Umbilical cord (tissue), 2 donors: ENCODE data around the gene AMT. TPM values are rescaled to one million over a fixed set of nuclear protein-coding genes. Genes with fewer than 3 reads are reported as not detected.
"Not testable (repeated sequence)": the region's sequence is repeated elsewhere in the genome, so short reads cannot be mapped to it uniquely, and the experiment has no call there.

ENCODE experiments used
- DNase-seq: peaks from one replicate; pipeline ENCODE4 v3.0.0-alpha.2; 2015; ENCODE audit warnings: low spot score
- total RNA-seq: library from RNA; depleted of rRNA; stranded (reverse); fragments of >200 nt; gene quantifications from one replicate; pipeline ENCODE4 v1.2.3, GENCODE V29; 2014; ENCODE audit warnings: low replicate concordance; ENCODE audit not compliant: insufficient read depth

AMT gene
- total RNA-seq, 1 donor from 2014 or later: 13.5 TPM

DNA sequence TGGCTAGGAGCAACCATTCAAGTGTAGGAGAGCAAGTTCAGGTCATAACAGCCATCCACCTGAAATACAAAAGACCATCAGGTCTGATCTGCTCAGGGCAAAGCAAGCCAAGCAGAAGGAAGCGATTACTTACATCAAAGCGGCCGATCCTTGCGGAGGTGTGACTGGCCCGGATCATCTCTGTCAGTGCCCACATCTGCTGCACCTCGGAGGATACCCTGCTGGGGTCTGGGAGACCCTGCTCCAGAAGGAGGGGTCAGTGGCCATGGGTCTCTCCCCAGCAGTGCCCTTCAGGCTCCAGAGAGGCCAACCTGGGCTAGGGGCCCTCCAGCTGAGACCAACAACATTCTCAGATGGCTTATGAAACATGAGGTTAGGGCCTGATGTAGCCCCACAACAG lies 2.5 kb upstream of the AMT start:
- DNase-seq: no peak

DNA sequence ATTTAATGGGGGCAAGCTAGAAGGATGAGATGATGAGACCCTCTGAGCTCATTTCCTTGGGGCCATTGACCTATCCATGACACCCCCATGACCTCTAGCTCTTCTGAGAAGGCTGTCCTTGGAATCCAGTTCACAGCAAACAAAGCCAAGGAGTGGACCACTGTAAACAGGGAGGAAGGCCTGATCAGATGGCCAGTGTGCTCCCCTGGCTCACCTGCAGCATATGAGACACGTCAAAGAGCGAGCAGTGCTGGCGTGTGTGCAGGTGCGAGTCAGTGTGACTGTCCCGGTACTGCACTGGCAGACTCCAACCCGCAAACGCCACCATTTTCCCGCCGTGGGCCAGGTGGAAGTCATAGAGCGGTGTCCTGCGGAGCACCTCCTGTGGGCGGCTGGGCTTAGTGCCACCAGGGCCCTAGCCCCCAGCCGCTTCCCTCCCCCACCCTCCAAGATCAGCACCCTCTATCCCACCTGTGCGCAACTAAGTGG lies 339 bp downstream of the AMT start:
- no peak for DNase-seq

DNA sequence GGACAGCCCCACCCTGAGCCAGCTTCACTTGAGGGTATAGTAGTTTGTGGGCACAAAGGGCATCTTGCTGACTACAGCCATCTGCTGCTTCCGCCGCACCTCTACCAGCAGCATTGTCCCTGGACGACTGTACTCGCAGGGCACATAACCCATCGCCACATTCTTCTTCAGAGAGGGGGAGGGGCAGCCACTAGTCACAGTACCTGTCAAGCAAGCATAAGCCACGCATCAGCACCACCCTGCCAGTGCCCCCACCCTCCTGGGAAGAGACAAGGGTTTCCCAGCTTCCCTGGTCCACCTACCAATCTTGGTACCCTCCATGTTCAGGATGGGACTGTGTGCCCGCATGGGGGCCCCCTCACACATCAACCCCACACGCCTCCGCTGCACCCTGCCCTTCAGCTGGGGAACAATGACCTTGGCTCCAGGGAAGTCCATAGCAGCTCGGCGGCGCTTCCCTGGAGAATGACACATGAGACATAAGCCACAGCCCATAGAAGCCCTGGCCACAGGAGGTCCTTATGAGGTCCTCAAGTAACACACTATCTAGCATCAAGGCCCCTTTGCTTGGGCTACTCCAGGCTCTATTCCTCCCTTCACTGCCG lies 4.7 kb downstream of the AMT start:
- no peak for DNase-seq

DNA sequence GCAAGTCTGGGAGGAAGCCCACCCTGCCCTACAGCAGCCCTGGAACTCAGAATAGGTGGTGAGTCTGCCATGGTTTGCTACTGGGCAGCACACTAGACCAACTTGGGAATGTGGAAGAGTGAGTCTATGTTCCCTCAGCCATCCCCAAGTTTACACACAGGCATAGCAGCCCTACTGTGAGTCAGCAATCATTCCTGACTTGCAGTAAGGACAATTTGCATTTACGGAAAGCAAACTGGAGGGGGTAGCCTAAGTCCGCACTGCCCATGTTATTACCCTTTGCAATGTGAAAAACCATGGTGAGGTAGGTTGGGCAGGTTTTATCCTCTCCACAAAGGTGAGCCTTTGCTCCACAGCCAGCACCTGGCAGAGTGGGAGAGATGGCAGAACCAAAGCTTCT lies 5.4 kb downstream of the AMT start:
- DNase-seq: no peak

DNA sequence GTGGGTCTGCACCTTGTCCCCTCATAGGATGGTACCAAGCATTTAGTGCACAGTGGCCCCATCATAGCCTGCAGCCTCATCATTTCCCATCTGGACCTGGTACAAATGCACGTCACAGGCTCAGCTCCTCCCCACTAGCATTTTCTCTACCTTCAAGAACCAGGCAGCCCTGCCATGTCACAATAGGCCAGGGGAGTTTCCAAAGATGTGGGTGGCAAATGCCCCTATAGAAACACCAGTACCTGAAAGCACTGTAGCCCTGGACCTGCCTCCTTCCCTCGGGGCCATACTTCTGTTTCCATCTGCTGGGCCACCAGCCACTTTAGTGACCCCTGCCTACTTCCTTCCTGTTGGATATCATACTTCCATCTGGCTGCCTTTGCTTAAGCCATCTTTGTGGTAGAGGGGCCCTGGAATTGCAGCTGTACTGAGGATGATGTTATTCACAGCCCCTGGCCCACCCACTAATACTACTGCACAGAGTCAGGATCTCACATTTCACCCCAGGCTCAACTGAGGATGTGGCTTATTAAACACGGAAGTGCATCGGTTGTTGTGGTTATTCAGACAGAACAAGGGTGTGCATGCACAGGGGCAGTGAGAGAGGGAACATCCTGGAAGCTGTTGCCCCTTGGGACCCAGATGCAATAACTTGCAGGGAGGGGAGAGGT lies 6.2 kb downstream of the AMT start:
- no peak for DNase-seq

DNA sequence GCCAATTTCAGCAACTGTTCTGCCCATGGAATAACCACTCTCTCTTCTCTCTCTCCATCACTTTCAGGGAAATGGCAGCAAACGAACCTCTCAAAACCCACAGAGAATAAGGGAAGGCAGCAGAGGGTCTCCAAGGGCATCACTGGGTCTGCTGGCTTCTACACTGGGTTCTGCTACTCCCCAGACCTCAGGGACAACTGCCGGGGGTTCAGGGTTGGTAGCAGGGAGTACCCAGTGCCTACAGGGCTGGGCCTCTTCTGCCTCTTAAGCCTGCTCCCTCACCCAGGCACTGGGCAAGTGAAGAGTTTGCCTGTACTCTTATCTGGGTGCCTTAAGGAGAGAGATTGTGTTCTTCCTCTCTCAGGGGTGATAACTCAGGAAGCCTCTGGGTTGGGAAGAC lies 7.5 kb downstream of the AMT start:
- no peak for DNase-seq

DNA sequence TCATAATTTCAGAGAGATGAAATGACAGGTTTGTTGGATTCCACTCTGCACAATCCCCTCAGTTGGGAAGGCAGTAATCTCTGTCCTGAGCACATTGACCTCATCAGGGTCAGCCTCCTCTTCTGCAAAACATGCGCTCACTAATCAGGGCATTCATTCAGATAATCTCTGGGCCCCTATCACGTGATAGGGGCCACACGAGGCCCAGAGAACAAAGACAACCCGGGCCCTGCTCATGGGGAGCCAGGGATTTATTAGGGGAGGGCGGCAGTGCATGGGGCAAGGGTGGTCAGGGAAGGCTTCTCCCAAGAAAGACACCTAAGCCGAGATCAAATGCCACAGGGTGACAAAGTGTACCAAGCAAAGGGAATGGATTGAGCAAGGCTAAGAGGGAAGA lies 8.9 kb downstream of the AMT start:
- no peak for DNase-seq

DNA sequence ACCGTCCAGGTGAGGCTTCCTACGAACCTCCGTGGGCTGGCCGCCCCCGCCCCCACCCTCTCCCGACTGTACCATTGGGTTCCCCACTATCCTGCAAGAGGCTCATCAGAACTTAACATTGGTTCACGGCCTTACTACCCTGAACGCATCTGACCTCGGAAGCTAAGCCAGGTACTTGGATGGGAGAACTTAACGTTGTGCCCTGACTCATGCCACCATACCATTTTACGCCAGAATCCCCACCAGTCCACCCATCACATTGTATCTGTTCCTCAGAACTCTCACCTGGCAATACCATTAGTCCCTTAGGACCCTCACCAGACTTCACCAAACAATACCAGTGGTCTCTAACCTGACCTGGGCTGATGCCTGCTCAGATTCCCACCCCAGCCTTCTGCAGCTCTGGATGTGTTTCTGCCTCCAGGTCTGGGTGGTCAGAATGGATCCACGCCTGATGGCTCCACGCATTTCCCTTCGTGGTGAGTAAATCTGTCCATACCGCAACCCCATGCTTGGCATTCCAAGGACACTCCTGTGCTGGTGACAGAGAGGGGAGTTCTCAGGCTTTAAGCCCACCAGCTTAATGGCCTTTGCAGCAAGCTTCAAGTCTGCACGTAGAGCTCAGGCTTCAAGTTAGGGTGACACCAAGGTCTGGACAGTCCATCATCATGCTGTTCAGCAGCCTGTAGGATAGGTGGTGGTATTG lies 9.5 kb downstream of the AMT start:
- no peak for DNase-seq

DNA sequence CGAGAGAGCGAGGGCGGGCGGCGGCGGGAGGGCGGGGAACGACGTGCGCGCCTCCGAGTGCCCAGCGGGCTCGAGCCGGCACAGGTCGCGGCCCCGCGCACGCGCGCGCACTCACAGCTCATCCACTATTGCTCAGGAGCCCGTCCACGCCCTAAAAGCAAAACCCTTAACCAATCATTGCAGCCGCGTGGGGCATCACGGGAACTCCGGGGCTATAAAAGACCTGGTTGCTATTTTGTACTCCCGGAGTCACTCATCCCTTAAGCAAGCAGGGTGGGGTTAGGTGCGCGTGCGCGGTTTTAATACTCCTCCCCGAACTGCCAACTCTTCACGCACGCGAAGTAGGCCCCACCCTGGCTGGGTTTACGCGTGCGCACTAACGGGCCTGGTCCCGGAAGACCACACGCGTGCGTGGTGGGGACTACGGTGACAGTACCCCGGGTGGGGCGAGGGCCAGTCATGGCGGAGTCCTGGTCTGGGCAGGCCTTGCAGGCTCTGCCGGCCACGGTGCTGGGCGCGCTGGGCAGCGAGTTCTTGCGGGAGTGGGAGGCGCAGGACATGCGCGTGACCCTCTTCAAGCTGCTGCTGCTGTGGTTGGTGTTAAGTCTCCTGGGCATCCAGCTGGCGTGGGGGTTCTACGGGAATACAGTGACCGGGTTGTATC lies 10.2 kb downstream of the AMT start, which contains the start of the genes RHOA and TCTA:
Gene RHOA (minus strand): TSS at position 9 of the 664 bp plus-strand sequence. CDS start 36,387 bp downstream, outside the sequence.
Gene TCTA (plus strand): TSS at position 456 of the 664 bp plus-strand sequence. CDS start 4 bp downstream, at position 460.
- peak; percentile 100 for DNase-seq

DNA sequence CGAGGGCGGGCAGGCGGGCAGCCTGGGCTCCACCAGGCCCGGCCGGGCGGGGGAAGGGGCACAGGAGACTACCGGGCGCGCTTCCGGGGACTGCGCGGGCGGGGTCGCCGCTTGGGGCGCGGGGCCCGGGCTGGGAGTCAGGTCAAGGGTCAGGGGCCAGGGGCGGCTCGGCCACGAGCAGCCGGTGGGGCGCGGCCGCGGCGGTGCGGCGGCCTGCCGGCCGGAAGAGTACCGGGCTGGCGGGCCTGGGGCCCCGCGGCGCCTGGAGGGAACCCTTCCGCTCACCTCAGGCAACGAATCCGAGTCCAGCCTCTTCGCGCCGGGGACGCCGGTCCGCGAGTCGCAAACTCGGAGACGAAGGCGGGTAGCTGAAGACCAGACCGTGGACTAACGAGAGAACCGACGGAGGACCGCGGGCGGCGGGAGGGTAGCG lies 10.7 kb downstream of the AMT start:
- no peak for DNase-seq

DNA sequence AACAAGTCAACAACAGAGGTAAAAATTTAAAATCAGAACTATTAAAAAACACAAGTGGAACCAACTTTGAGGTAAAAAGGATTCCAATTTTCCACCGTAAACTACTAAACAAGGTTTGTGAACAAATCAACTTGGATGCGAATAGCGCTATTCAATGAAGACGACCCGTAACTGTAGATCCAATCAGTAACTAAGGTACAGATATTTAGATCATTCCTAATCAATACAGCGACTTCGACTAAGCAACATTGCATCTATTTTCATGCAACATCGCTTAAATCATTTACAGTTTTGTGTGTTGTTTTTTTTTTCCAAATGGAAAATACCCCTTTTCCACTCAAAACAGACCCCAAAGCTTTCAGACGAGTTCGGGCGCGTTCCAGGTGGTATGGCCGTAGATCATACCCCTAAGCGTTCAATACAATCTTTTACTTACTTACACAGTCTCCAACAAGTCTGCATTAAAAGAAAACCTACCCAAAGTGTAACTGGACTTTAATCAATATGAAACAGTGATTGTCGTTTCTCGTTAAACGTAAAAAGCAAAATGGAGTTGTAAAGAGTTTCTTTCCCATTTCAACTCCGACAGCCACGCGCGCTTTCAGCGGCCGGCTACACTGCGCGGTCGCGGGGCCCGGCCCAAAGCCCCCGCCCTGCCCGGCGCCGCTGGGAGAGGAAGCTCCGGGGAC lies 11.3 kb downstream of the AMT start:
- DNase-seq: peak; percentile 52

DNA sequence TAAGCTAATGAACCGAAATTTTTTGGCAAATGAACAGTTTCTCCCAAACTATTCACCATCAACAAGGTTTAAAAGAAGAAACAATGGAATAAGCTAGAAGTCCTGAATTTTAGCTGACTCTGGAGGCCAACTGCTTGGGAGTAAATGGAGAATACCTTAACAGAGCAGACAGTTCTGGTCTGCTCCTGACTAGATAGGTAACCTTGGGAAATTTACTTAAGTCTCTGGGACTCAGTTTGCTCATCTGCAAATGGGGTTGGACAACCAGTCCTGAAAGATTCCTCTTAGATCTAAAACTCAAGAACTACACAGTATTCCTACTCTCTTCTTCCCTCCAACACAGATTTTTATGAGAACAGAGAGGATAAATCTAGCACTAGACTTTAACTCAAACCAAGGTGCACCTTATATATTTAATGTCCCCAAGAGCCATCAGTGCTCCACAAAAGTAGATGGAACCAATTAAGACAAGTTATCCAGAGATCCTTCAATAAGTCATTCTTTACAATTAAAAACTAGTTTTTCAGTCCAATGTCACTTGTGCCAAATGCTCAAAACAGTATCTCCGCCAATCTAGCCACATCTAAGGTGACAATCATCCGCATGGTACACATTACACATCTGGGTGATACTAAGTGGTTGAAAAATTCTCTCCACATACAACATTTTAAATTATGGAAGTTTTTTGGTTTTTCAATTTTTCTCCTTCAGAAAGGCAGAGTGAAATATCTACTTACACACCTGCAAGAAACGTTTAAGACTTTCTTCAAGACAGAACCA lies 12.0 kb downstream of the AMT start:
- no peak for DNase-seq

DNA sequence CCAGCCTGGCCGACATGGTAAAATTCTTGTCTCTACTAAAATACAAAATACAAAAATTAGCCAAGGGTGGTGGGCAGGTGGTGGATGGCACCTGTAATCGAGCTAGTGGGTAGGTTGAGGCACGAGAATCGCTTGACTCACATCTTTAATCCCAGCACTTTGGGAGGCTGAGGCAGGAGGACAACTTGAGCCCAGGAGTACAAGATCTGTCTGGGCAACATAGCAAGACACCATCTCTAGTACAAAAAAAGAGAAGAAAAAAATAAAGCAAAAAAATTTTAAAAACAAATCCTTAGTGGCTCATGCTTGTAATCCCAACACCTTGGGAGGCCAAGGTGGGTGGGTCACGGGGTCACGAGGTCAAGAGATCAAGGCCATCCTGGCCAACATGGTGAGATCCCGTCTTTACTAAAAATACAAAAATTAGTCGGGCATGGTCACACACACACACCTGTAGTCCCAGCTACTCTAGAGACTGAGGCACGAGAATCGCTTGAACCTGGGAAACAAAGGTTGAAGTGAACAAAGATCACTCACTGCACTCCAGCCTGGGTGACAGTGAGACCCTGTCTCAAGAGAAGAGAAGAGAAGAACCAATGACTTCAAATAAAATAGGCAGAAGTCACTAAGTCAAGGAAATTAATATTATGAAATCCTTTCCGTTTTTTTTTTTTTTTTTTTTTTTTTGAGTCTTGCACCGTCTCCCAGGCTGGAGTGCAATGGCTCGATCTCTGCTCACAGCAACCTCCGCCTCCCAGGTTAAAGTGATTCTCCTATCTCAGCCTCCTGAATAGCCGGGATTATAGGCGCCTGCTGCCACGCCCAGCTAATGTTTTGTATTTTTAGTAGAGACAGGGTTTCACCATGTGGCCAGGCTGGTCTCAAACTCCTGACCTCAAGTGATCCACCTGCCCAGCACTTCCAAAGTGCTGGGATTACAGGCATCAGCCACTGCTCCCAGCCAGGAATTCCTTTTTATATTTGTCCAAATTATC lies 15.4 kb downstream of the AMT start:
- no peak for DNase-seq

DNA sequence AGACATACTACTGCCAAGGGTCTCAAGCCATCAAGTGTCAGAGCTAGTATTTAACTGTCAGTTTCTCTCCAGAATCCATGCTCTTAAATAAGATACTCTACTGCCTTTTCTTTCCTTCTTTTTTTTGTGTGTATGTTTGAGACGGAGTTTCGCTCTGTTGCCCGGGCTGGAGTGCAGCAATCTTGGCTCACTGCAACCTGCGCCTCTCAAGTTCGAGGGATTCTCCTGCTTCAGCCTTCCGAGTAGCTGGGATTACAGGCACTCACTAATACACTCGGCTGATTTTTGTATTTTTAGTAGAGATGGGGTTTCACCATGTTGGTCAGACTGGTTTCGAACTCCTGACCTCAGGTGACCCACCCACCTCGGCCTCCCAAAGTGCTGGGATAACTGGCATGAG lies 16.7 kb downstream of the AMT start:
- DNase-seq: not testable (repeated sequence)

DNA sequence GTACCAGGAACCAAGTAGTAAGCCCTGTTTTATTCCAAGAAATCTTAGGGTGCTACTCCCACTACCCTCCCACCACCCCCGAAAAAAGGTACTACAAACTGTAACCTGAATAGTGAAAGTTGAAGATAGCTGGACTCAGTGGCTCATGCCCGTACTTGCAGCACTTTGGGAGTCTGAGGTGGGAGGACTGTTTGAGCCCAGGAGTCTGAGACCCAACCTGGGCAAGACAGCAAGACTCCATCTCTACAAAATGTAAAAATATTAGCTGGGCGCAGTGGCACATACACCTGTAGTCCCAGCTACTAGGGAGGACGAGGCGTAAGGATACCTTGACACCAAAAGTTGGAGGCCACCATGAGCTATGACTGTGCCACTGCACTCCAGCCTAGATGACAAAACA lies 18.4 kb downstream of the AMT start:
- no peak for DNase-seq

DNA sequence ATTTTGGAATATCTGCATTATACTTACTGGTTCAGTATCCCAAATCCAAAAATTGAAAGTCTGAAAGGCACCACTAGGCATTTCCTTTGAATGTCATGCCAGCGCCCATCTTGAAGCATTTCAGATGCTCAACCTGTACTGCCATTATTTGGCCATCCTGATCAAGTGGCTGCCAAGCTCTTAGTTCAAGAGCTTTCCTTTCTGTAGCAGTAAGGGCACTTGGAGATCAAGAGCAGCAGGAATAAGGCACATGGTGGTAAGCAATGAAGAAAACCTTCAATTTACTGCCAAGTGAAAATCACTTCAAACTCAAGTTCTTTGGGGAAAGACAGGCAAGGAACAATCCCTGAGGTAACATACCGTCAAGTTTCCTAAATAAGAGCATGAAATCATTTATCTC lies 20.5 kb downstream of the AMT start:
- no peak for DNase-seq

DNA sequence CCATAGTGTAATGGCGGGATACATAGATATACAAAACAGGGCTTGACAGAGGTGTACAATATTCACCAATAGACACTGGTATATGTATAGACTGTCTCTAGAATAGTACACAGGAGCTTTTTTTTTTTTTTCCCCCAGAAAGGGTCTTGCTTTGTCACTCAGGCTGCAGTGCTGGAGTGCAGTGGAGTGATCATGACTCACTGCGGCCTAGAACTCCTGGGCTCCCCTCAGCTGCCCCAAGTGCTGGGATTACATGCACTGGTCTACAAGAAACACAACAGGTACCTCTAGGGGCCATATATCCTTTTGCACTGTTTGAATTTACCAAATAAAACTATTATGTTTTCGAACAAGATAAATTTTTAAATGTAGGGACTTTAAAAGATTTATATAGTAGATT lies 22.8 kb downstream of the AMT start:
- no peak for DNase-seq

DNA sequence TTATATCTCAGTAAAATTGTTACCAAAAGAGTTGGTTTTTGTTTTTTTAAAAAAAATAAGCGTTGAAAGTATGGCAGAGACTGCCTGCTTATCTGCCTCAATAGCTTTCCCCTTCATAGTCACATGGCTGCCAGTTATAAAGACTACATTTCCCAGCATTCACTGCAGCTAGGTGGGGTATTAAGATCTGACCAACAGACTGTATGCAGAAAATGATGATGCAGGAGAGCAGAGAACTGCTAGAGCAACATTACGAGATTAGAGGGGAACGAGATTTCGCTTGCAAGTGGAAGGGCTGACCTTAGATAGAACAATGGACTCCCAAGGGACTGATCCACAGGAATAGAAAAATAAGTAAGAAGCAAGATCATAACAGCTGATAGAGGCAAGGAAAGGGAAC lies 24.8 kb downstream of the AMT start:
- peak; percentile 36 for DNase-seq

DNA sequence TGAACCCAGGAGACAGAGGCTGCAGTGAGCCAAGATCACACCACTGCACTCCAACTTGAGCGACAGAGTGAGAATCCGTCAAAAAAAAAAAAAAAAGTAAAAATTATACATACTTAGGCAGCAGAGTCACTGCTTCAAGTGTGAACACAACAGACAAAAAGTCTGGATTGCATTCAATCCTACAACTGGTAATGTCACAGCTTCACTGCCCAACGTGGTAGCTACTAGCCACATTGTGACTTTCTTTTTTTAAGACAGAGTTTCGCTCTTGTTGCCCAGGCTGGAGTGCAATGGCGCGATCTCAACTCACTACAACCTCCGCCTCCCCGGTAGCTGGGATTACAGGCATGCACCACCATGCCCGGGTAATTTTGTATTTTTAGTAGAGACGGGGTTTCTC lies 31.0 kb downstream of the AMT start:
- not testable (repeated sequence) for DNase-seq
